Right lung (tissue), 5 donors: ENCODE results near the gene FAM151A. TPM values are rescaled to one million over a fixed set of nuclear protein-coding genes. Genes with fewer than 3 reads are reported as not detected.
A peak's percentile ranks its signal among the peaks of the same experiment; 100 is the strongest.

ENCODE experiments used
- DNase-seq, 2 donors: peaks; one replicate each; pipeline ENCODE4 v3.0.0-alpha.2; 2013
- polyA plus RNA-seq, 5 donors: library from polyadenylated mRNA; unstranded; fragments of 120-200 nt; gene quantifications; one replicate each; pipeline versions ENCODE4 v1.2.1 to v1.2.3, GENCODE V29; 2013; ENCODE audit warnings: inconsistent platforms in 1 of 5, low replicate concordance in 1 of 5; ENCODE audit not compliant: insufficient read length in 5 of 5, insufficient read depth in 1 of 5

FAM151A gene
- polyA plus RNA-seq, 5 donors: 0.31 to 0.97 (median 0.57) TPM

DNA sequence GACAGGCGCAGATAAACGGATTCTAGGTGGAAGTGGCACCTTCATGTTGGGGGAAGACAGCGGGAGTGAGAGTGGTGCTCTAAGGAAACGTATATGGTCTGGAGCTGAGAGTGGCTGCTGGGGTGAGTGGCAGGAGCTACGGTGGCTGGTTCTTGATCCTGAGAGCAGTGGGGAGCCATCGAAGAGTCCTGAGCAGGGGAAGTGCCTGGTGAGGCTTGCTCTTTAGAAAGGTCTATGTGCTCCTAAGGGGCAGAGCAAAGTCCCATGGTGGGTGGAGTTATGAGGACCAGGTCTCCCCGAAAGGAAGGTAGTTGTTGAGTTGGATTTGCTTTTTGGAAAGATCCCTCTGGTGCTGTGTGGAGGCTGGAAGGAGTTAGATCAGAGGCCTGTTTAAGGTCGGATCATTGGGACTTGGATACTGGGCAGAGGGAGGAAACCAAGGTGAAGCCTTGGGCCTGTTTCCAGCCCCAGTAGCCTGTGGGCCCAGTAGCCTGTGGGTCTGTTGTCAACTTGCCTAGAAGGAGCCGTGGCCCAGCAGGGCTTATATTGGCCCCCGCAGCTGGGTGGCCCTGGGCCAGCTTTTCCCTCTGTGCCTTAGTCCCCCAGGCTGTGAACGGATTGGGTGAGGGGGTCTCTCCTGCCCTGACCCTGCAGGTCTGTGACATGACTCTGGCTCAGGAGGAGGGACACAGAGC is 42.3 kb downstream of the FAM151A start:
- no peak for DNase-seq

GRCh38 chr1:54579337-54579781 is 44.0 kb downstream of the FAM151A start:
- peak in 1 of 2 donors; percentile 45 for DNase-seq

DNA sequence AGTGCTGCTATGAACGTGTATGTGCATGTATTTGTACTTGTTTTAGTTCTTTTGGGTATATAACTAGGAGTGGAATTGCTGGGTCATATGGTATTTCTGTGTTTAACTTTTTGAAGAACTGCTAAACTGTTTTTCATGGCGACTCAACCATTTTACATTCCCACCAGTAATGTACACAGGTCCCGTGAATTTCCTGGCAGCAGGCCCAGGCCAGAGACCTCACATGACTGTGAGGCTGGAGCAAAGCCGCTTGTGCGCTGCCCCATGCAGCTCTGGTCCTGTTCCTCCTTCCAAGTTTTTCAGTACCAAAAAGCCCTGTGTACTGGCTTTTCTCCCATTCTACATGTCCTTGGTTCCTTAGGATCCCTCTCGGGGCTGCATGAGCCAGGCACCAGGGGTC is 45.7 kb downstream of the FAM151A start:
- peak; percentile 52 to 61 for DNase-seq

GRCh38 chr1:54575605-54576290 is 47.6 kb downstream of the FAM151A start:
- no peak for DNase-seq

GRCh38 chr1:54575161-54575560 is 48.2 kb downstream of the FAM151A start:
- DNase-seq: no peak

GRCh38 chr1:54574158-54574778 is 49.1 kb downstream of the FAM151A start:
- no peak for DNase-seq

GRCh38 chr1:54572542-54572850 is 50.8 kb downstream of the FAM151A start:
- DNase-seq: no peak

- no peak for DNase-seq
These were observed 51.4 kb downstream of the FAM151A start for GRCh38 chr1:54571803-54572541.

DNA sequence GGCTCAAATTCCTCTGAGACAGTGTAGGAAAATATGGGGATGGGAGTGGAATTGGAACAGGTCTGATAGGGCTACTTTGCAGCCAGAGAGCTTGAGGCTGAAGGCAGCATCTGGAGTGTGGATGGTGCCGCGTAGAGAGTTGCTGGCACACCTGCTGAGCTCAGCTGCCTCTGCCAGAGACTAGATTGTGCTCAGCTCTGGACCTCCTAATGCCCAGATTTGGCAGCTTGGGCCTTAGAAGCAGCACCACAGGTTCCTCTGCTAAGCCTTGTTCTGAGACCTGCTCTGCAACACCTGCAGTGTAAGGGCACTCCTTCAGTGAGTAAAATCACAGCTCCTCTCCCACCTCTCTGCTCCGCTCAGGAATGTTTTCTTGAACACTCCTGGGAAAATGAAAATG is 52.0 kb downstream of the FAM151A start:
- no peak for DNase-seq

- no peak for DNase-seq
These were observed 53.2 kb downstream of the FAM151A start for GRCh38 chr1:54570161-54570560.

GRCh38 chr1:54569339-54569738 is 54.0 kb downstream of the FAM151A start:
- DNase-seq: no peak

- DNase-seq: no peak
These were observed 55.4 kb downstream of the FAM151A start for GRCh38 chr1:54567961-54568360.

GRCh38 chr1:54566438-54567141 is 56.7 kb downstream of the FAM151A start:
- no peak for DNase-seq

- no peak for DNase-seq
These were observed 58.2 kb downstream of the FAM151A start for GRCh38 chr1:54565113-54565501.

DNA sequence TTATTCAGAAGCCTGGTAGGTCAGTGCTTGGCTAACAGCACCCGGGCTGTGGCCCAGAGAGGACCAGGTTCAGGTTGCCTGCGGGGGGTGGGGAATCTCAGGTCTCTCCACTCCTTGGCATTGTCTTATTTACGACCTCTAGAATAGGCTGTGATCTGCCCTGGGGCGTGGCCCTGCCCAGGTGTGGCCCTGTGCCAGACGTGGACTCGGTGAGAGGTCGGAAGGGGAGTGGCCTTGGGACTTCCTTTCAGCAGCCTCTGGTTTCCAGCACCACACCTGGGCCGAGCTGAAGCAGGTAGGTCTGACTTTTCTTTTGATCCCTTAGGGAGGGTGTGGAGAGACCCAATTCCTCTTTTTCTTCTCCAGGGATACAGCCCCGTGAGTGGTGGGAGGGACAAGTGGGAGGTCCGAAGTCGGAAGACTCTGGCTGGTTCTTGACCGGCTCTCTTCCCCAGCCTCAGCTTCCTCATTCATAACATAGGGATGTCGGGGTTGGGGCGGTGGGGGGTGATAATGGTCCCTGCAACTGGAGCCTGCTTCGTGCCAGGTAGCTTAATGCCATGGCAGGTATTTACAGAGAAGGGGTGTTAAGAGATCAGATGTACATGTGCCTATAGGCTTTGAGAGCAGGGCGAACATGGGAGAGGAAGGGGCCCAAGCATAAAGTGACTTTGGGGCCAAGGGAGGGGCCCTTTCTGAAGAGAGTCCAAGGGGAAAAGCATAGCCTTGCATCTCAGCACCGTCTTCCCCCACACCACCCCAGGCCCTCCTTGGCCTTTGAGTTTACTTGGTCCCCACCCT is 58.8 kb downstream of the FAM151A start:
- no peak for DNase-seq

DNA sequence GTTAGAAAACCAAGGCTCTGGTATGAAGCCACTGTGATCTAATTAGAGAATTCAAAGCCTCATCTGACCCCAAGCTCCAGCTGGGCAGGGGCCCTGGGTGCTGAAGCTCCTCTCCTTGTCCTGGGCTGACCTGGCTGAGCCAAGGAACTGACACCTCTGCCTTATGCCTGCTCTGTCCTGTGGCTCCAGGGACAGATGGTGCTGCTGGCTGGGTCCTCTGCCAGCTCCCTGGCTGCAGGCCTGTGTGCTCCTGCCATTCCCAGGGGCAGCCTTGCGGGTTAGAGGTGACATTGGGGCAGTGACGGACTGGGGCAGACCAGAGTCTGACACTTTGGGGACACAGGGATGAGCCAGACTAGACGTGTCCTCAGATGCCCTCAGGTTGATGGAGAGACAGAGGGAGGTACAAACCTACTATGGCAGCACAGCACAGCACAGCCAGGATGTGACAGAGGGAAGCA is 63.5 kb downstream of the FAM151A start:
- no peak for DNase-seq
